Loucy (cell line): ENCODE results near the gene CORO2A.

Source experiments
- CTCF ChIP-seq: fragments of 200-600 bp; sonication (generic); conservative IDR thresholded peaks from 2 replicates; pipeline ENCODE4 v1.5.1; 2014; ENCODE audit warnings: mild to moderate bottlenecking, antibody characterized with exemption, low read length
- EZH2phosphoT487 ChIP-seq: fragments of 200-600 bp; IDR thresholded peaks from 2 replicates; pipeline ENCODE4 v1.6.1; 2018; ENCODE audit warnings: antibody characterized with exemption, mild to moderate bottlenecking, moderate library complexity, borderline replicate concordance

GRCh38 chr9:98159790-98160189 is 32.6 kb downstream of the CORO2A start:
- TF ChIP-seq EZH2phosphoT487 = no peak
- no peak for TF ChIP-seq CTCF
